WTC11 (cell line): ENCODE results near the gene LGALS3. TPM values are rescaled to one million over a fixed set of nuclear protein-coding genes. Genes with fewer than 3 reads are reported as not detected.

Source experiments
- ATAC-seq: fragments of 200-7000 bp; cut with Tn5 transposase; 2 replicates; pipeline ENCODE4 v1.10.0; 2021; ENCODE audit warnings: mild to moderate bottlenecking, moderate library complexity
- CTCF ChIA-PET: fragments of 300-600 bp; sonication (Branson Sonifier 250); formaldehyde crosslinking; loops from one replicate; lab custom pipeline; 2021; ENCODE audit warnings: antibody characterized with exemption; lab: Charles Lee
- POLR2A ChIA-PET: fragments of 350-600 bp; sonication (Branson Sonifier 250); formaldehyde crosslinking; loops from one replicate; lab custom pipeline; 2021; ENCODE audit warnings: antibody characterized with exemption; lab: Charles Lee
- DNase-seq: peaks from one replicate; pipeline ENCODE4 v3.0.0; 2021; ENCODE audit warnings: low spot score
- H3K27ac Mint-ChIP-seq: 2 replicates; pipeline ENCODE4 v1.8.0; 2021; ENCODE audit warnings: mixed read lengths
- H3K27me3 Mint-ChIP-seq: 2 replicates; pipeline ENCODE4 v1.8.0; 2021; ENCODE audit warnings: low read depth, mild to moderate bottlenecking, moderate library complexity, mixed read lengths
- H3K36me3 Mint-ChIP-seq: 2 replicates; pipeline ENCODE4 v1.8.0; 2021; ENCODE audit warnings: mixed read lengths
- H3K4me1 Mint-ChIP-seq: 2 replicates; pipeline ENCODE4 v1.8.0; 2022; ENCODE audit warnings: mixed read lengths
- H3K4me3 Mint-ChIP-seq: 2 replicates; pipeline ENCODE4 v1.8.0; 2021; ENCODE audit warnings: mild to moderate bottlenecking, moderate library complexity, mixed read lengths
- H3K9me3 Mint-ChIP-seq: 2 replicates; pipeline ENCODE4 v1.8.0; 2021; ENCODE audit warnings: mixed read lengths
- ELF4 ChIP-seq: sonication (generic); formaldehyde crosslinking; IDR thresholded peaks from 2 replicates; pipeline ENCODE4 v1.8.1; 2022; ENCODE audit warnings: low read depth, mild to moderate bottlenecking, moderate library complexity, missing genetic modification reagents
- GABPB1 ChIP-seq: sonication (generic); formaldehyde crosslinking; IDR thresholded peaks from 2 replicates; pipeline ENCODE4 v1.8.1; 2023; ENCODE audit warnings: mild to moderate bottlenecking, missing genetic modification reagents
- JUN ChIP-seq: sonication (generic); formaldehyde crosslinking; IDR thresholded peaks from 2 replicates; pipeline ENCODE4 v1.8.0; 2023; ENCODE audit warnings: mild to moderate bottlenecking, missing genetic modification reagents
- NFYB ChIP-seq: sonication (generic); formaldehyde crosslinking; conservative IDR thresholded peaks from 2 replicates; pipeline ENCODE4 v1.8.0; 2022; ENCODE audit warnings: low read depth, missing genetic modification reagents
- NR2C2 ChIP-seq: sonication (generic); formaldehyde crosslinking; IDR thresholded peaks from 2 replicates; pipeline ENCODE4 v1.8.0; 2022; ENCODE audit warnings: mild to moderate bottlenecking, missing genetic modification reagents
- RORB ChIP-seq: fragments of 250-450 bp; sonication (Bioruptor Pico); IDR thresholded peaks from 2 replicates; pipeline ENCODE4 v1.9.0; 2021; ENCODE audit warnings: mild to moderate bottlenecking
- SMAD4 ChIP-seq: sonication (generic); formaldehyde crosslinking; IDR thresholded peaks from 2 replicates; pipeline ENCODE4 v1.8.0; 2022; ENCODE audit warnings: mild to moderate bottlenecking, missing genetic modification reagents
- SOX15 ChIP-seq: fragments of 250-450 bp; sonication (Bioruptor Pico); IDR thresholded peaks from 2 replicates; pipeline ENCODE4 v1.9.0; 2021; ENCODE audit warnings: mild to moderate bottlenecking
- SP1 ChIP-seq: sonication (generic); formaldehyde crosslinking; conservative IDR thresholded peaks from 2 replicates; pipeline ENCODE4 v1.8.1; 2022; ENCODE audit warnings: missing genetic modification reagents
- TP53 ChIP-seq: sonication (generic); formaldehyde crosslinking; IDR thresholded peaks from 2 replicates; pipeline ENCODE4 v1.8.1; 2023; ENCODE audit warnings: mild to moderate bottlenecking, missing genetic modification reagents
- ZNF121 ChIP-seq: sonication (generic); formaldehyde crosslinking; IDR thresholded peaks from 2 replicates; pipeline ENCODE4 v1.8.0; 2023; ENCODE audit warnings: missing genetic modification reagents
- ZNF263 ChIP-seq: sonication (generic); formaldehyde crosslinking; IDR thresholded peaks from 2 replicates; pipeline ENCODE4 v1.8.1; 2022; ENCODE audit warnings: low read depth, mild to moderate bottlenecking, moderate library complexity, missing genetic modification reagents
- ZNF416 ChIP-seq: fragments of 250-450 bp; sonication (Bioruptor Pico); IDR thresholded peaks from 2 replicates; pipeline ENCODE4 v1.9.0; 2021; ENCODE audit warnings: mild to moderate bottlenecking, inconsistent platforms
- total RNA-seq: library from RNA; stranded (reverse); gene quantifications from 3 replicates; pipeline ENCODE4 v1.2.3, GENCODE V29; 2021
- TF ChIP-seq, protein P1 (sequence below): sonication (generic); formaldehyde crosslinking; IDR thresholded peaks from 2 replicates; pipeline ENCODE4 v1.8.0; 2022; ENCODE audit warnings: missing genetic modification reagents
- TF ChIP-seq, protein P2 (sequence below): sonication (generic); formaldehyde crosslinking; IDR thresholded peaks from 2 replicates; pipeline ENCODE4 v1.8.1; 2023; ENCODE audit warnings: mild to moderate bottlenecking, missing genetic modification reagents, borderline replicate concordance
- TF ChIP-seq, protein P3 (sequence below): fragments of 250-450 bp; sonication (Bioruptor Pico); IDR thresholded peaks from 2 replicates; pipeline ENCODE4 v1.9.0; 2021; ENCODE audit warnings: moderate library complexity, mild to moderate bottlenecking, inconsistent platforms, borderline replicate concordance
- TF ChIP-seq, protein P4 (sequence below): sonication (generic); formaldehyde crosslinking; IDR thresholded peaks from 2 replicates; pipeline ENCODE4 v1.8.0; 2023; ENCODE audit warnings: mild to moderate bottlenecking, missing genetic modification reagents
- TF ChIP-seq, protein P5 (sequence below): sonication (generic); formaldehyde crosslinking; IDR thresholded peaks from 2 replicates; pipeline ENCODE4 v1.8.1; 2023; ENCODE audit warnings: mild to moderate bottlenecking, missing genetic modification reagents, moderate library complexity
- TF ChIP-seq, protein P6 (sequence below): fragments of 250-450 bp; sonication (Bioruptor Pico); IDR thresholded peaks from 2 replicates; pipeline ENCODE4 v2.1.2; 2022; ENCODE audit warnings: mild to moderate bottlenecking, moderate library complexity

LGALS3 gene
- total RNA-seq, 1 experiment from 2014 or later = 5.8 TPM

DNA sequence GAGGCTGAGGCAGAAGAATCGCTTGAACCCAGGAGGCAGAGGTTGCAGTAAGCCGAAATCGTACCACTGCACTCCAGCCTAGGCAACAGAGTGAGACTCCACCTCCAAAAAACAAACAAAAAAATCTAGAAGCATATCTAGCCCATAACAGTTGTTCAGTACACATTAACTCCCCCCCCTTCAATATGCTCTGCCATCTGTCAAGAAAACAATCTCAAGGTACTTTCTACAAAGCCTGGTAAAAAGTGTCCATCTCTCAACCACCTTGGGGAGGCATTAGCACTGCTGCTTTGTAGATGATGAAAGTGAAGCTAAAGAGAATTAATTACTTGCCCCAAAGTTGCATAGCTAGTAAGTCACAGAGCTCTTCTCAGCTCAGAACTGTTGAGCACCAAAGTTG, 24.9 kb downstream of the LGALS3 start:
- no peaks in the 10 kb centered on the region for H3K4me1 Mint-ChIP-seq
- H3K27me3 Mint-ChIP-seq = no peaks in the 10 kb centered on the region
- H3K4me3 Mint-ChIP-seq = no peak overlapping the region
- ChIA-PET CTCF (interaction anchor here (0.5 kb wide), 1 partner anchor 64 kb away, joined by 3 read pairs; no protein-coding TSS in a partner anchor), POLR2A (no interaction called here)
- no peak overlapping the region for H3K27ac Mint-ChIP-seq
- H3K36me3 Mint-ChIP-seq = peaks cover 78% of the 10 kb centered on the region
- no peak for ATAC-seq
- TF ChIP-seq JUN (CRISPR knock-in tag) (no peak), TP53 (CRISPR knock-in tag) (no peak), ELF4 (no peak), ZNF121 (CRISPR knock-in tag) (no peak), SOX15 (no peak), RORB (CRISPR knock-in tag) (no peak), GABPB1 (CRISPR knock-in tag) (no peak), NFYB (CRISPR knock-in tag) (no peak)
- TF ChIP-seq, protein P1, sequence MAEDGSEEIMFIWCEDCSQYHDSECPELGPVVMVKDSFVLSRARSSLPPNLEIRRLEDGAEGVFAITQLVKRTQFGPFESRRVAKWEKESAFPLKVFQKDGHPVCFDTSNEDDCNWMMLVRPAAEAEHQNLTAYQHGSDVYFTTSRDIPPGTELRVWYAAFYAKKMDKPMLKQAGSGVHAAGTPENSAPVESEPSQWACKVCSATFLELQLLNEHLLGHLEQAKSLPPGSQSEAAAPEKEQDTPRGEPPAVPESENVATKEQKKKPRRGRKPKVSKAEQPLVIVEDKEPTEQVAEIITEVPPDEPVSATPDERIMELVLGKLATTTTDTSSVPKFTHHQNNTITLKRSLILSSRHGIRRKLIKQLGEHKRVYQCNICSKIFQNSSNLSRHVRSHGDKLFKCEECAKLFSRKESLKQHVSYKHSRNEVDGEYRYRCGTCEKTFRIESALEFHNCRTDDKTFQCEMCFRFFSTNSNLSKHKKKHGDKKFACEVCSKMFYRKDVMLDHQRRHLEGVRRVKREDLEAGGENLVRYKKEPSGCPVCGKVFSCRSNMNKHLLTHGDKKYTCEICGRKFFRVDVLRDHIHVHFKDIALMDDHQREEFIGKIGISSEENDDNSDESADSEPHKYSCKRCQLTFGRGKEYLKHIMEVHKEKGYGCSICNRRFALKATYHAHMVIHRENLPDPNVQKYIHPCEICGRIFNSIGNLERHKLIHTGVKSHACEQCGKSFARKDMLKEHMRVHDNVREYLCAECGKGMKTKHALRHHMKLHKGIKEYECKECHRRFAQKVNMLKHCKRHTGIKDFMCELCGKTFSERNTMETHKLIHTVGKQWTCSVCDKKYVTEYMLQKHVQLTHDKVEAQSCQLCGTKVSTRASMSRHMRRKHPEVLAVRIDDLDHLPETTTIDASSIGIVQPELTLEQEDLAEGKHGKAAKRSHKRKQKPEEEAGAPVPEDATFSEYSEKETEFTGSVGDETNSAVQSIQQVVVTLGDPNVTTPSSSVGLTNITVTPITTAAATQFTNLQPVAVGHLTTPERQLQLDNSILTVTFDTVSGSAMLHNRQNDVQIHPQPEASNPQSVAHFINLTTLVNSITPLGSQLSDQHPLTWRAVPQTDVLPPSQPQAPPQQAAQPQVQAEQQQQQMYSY (CRISPR knock-in tag) = no peak
- TF ChIP-seq, protein P2, sequence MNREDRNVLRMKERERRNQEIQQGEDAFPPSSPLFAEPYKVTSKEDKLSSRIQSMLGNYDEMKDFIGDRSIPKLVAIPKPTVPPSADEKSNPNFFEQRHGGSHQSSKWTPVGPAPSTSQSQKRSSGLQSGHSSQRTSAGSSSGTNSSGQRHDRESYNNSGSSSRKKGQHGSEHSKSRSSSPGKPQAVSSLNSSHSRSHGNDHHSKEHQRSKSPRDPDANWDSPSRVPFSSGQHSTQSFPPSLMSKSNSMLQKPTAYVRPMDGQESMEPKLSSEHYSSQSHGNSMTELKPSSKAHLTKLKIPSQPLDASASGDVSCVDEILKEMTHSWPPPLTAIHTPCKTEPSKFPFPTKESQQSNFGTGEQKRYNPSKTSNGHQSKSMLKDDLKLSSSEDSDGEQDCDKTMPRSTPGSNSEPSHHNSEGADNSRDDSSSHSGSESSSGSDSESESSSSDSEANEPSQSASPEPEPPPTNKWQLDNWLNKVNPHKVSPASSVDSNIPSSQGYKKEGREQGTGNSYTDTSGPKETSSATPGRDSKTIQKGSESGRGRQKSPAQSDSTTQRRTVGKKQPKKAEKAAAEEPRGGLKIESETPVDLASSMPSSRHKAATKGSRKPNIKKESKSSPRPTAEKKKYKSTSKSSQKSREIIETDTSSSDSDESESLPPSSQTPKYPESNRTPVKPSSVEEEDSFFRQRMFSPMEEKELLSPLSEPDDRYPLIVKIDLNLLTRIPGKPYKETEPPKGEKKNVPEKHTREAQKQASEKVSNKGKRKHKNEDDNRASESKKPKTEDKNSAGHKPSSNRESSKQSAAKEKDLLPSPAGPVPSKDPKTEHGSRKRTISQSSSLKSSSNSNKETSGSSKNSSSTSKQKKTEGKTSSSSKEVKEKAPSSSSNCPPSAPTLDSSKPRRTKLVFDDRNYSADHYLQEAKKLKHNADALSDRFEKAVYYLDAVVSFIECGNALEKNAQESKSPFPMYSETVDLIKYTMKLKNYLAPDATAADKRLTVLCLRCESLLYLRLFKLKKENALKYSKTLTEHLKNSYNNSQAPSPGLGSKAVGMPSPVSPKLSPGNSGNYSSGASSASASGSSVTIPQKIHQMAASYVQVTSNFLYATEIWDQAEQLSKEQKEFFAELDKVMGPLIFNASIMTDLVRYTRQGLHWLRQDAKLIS (CRISPR knock-in tag) = no peak
- TF ChIP-seq, protein P3, sequence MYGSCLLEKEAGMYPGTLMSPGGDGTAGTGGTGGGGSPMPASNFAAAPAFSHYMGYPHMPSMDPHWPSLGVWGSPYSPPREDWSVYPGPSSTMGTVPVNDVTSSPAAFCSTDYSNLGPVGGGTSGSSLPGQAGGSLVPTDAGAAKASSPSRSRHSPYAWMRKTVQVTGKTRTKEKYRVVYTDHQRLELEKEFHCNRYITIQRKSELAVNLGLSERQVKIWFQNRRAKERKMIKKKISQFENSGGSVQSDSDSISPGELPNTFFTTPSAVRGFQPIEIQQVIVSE (CRISPR knock-in tag) = no peak
- no peak for DNase-seq
- no peaks in the 10 kb centered on the region for H3K9me3 Mint-ChIP-seq

DNA sequence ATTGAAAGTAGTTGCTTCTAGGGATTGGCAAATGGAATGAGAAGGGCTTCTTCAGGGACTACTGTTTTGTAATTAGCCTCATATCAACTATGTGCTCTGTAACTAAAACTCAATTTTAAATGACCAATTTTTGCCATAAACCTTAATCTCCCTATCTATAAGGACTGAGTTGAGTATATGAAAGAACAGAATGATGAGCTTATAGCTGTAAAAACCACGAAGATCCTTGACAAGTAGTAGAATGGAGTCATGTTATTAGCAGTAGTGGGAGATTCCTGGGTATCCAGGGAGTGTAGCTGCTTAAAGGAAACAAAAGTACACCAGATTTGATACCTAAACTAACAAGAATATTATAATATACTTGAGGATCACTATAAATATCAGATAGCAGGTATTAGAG, 28.0 kb downstream of the LGALS3 start:
- Mint-ChIP-seq H3K27me3 (no peaks in the 10 kb centered on the region; the same call in 1 of the 2 replicates), H3K36me3 (peaks cover 69% of the 10 kb centered on the region), H3K4me1 (no peaks in the 10 kb centered on the region), H3K9me3 (no peaks in the 10 kb centered on the region), H3K4me3 (no peak overlapping the region), H3K27ac (no peak overlapping the region)
- POLR2A ChIA-PET = no interaction called here
- ATAC-seq (no peak), DNase-seq (no peak)
- CTCF ChIA-PET = no interaction called here
- TF ChIP-seq, protein P3 (CRISPR knock-in tag) = no peak
- no peak for TF ChIP-seq ZNF416 (CRISPR knock-in tag)
- TF ChIP-seq, protein P4, sequence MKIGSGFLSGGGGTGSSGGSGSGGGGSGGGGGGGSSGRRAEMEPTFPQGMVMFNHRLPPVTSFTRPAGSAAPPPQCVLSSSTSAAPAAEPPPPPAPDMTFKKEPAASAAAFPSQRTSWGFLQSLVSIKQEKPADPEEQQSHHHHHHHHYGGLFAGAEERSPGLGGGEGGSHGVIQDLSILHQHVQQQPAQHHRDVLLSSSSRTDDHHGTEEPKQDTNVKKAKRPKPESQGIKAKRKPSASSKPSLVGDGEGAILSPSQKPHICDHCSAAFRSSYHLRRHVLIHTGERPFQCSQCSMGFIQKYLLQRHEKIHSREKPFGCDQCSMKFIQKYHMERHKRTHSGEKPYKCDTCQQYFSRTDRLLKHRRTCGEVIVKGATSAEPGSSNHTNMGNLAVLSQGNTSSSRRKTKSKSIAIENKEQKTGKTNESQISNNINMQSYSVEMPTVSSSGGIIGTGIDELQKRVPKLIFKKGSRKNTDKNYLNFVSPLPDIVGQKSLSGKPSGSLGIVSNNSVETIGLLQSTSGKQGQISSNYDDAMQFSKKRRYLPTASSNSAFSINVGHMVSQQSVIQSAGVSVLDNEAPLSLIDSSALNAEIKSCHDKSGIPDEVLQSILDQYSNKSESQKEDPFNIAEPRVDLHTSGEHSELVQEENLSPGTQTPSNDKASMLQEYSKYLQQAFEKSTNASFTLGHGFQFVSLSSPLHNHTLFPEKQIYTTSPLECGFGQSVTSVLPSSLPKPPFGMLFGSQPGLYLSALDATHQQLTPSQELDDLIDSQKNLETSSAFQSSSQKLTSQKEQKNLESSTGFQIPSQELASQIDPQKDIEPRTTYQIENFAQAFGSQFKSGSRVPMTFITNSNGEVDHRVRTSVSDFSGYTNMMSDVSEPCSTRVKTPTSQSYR (CRISPR knock-in tag) = no peak
- no peak for TF ChIP-seq ZNF263
- TF ChIP-seq, protein P5, sequence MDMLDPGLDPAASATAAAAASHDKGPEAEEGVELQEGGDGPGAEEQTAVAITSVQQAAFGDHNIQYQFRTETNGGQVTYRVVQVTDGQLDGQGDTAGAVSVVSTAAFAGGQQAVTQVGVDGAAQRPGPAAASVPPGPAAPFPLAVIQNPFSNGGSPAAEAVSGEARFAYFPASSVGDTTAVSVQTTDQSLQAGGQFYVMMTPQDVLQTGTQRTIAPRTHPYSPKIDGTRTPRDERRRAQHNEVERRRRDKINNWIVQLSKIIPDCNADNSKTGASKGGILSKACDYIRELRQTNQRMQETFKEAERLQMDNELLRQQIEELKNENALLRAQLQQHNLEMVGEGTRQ (CRISPR knock-in tag) = no peak
- TF ChIP-seq NR2C2 (CRISPR knock-in tag) = no peak
- no peak for TF ChIP-seq SMAD4
- TF ChIP-seq SP1 (CRISPR knock-in tag) = no peak
- TF ChIP-seq, protein P6, sequence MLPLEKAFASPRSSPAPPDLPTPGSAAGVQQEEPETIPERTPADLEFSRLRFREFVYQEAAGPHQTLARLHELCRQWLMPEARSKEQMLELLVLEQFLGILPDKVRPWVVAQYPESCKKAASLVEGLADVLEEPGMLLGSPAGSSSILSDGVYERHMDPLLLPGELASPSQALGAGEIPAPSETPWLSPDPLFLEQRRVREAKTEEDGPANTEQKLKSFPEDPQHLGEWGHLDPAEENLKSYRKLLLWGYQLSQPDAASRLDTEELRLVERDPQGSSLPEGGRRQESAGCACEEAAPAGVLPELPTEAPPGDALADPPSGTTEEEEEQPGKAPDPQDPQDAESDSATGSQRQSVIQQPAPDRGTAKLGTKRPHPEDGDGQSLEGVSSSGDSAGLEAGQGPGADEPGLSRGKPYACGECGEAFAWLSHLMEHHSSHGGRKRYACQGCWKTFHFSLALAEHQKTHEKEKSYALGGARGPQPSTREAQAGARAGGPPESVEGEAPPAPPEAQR (CRISPR knock-in tag) = no peak
